ENCODE data around the gene SEPTIN7. TPM values are rescaled to one million over a fixed set of nuclear protein-coding genes. Genes with fewer than 3 reads are reported as not detected.
A peak's percentile ranks its signal among the peaks of the same experiment; 100 is the strongest.

The SEPTIN7 gene
- total RNA-seq, 1 experiment from 2014 or later, result 140 TPM

DNA sequence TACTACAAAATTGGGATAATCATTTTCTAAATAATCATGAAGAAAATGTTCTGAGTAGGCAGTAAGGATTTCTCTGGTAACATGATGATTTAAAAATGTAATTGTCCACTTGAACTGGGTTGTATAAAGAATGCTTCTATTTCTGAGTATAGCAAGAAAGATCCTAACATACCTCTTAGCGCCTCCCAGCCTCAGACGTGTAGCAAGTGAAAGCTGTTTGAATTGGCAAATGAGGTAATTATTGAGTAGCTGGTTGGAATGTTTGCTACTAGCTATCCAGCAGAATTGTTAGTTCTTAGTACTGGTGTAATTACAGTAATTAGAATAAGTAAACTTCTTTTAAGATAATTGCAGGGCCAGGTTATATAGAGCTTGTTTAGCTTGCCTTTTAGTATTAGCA lies 47.9 kb downstream of the SEPTIN7 start:
- no TSS peak for BruUV-seq (replicated peaks)
- Histone ChIP-seq H3K9me2 (ENCODE audit: insufficient read depth) (no peaks in the 10 kb centered on the region), H3K4me3 (replicated peaks in 1 of 2; ENCODE audit: low read depth in 1 of 2, low read length in 2 of 2) (no peak overlapping the region), H4K20me1 (ENCODE audit: insufficient read depth) (no peaks in the 10 kb centered on the region), H3K79me2 (ENCODE audit: insufficient read depth, low read length) (peaks cover 88% of the 10 kb centered on the region), H3K36me3 (ENCODE audit: control insufficient read depth in 1 of 2, insufficient read depth in 2 of 2, low read length in 2 of 2) (peaks cover 0 to 2% of the 10 kb centered on the region in 2 experiments; a peak in 2 of 4 replicates), H3K27ac (ENCODE audit: low read depth, low read length) (no peak overlapping the region), H2AFZ (ENCODE audit: low read depth, low read length, poor library complexity, severe bottlenecking) (no peak overlapping the region), H3K4me2 (ENCODE audit: low read length) (no peak overlapping the region), H3K9me3 (ENCODE audit: control insufficient read depth in 1 of 2, insufficient read depth in 1 of 2, low read depth in 1 of 2, low read length in 2 of 2) (no peaks in the 10 kb centered on the region), H3K27me3 (ENCODE audit: insufficient read depth, low read length) (no peaks in the 10 kb centered on the region), H3K9ac (ENCODE audit: low read length) (no peak overlapping the region), H3K4me1 (ENCODE audit: control insufficient read depth in 1 of 2, insufficient read depth in 2 of 2, low read length in 2 of 2) (no peaks in the 10 kb centered on the region)
- ChIA-PET POLR2A (no interaction called here), RAD21 (ENCODE audit: low non-redundant PET in 1 of 2, low total read pairs in 2 of 2, uncharacterized antibody in 2 of 2, unreplicated experiment in 2 of 2) (no interaction called here), CTCF (no interaction called here)
- TF ChIP-seq SRF (IDR thresholded peaks at IDR 0.05; ENCODE audit: low read depth) (no peak), FOSL1 (IDR thresholded peaks at IDR 0.05; ENCODE audit: low read depth) (no peak), ZNF274 (IDR thresholded peaks at IDR 0.05; ENCODE audit: low read depth, low read length) (no peak), ELF1 (IDR thresholded peaks at IDR 0.05; ENCODE audit: borderline replicate concordance, low read depth) (no peak), CBX3 (IDR thresholded peaks at IDR 0.05; ENCODE audit: low read depth) (no peak), SP1 (IDR thresholded peaks at IDR 0.05; ENCODE audit: low read depth) (no peak)
- TF ChIP-seq, protein P1, sequence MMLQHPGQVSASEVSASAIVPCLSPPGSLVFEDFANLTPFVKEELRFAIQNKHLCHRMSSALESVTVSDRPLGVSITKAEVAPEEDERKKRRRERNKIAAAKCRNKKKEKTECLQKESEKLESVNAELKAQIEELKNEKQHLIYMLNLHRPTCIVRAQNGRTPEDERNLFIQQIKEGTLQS (IDR thresholded peaks at IDR 0.05), result no peak
- DNase-seq (ENCODE audit: low read depth, low spot score) (no peak), ATAC-seq (no peak)
- intact Hi-C loops (cut with micrococcal nuclease), result no loop called here

GRCh38 chr7:35849158-35849831 lies 48.4 kb downstream of the SEPTIN7 start:
- H3K79me2 ChIP-seq (ENCODE audit: insufficient read depth, low read length), result peaks cover 88% of the 10 kb centered on the region
- TF ChIP-seq CEBPB (IDR thresholded peaks at IDR 0.05; ENCODE audit: low read depth), result no peak
- TF ChIP-seq, protein P2, sequence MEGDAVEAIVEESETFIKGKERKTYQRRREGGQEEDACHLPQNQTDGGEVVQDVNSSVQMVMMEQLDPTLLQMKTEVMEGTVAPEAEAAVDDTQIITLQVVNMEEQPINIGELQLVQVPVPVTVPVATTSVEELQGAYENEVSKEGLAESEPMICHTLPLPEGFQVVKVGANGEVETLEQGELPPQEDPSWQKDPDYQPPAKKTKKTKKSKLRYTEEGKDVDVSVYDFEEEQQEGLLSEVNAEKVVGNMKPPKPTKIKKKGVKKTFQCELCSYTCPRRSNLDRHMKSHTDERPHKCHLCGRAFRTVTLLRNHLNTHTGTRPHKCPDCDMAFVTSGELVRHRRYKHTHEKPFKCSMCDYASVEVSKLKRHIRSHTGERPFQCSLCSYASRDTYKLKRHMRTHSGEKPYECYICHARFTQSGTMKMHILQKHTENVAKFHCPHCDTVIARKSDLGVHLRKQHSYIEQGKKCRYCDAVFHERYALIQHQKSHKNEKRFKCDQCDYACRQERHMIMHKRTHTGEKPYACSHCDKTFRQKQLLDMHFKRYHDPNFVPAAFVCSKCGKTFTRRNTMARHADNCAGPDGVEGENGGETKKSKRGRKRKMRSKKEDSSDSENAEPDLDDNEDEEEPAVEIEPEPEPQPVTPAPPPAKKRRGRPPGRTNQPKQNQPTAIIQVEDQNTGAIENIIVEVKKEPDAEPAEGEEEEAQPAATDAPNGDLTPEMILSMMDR (IDR thresholded peaks at IDR 0.05 in 2 of 3, conservative IDR thresholded peaks at IDR 0.05 in 1 of 3; ENCODE audit: borderline replicate concordance in 1 of 3, insufficient read depth in 1 of 3, low read depth in 2 of 3, low read length in 2 of 3), result peak in 1 of 3 experiments; percentile 38; a peak in 2 of 6 replicates
- no peaks in the 10 kb centered on the region for H3K9me2 ChIP-seq (ENCODE audit: insufficient read depth)
- no peaks in the 10 kb centered on the region for H3K27me3 ChIP-seq (ENCODE audit: insufficient read depth, low read length)
- peaks cover 0 to 2% of the 10 kb centered on the region in 2 experiments; a peak in 2 of 4 replicates for H3K36me3 ChIP-seq (ENCODE audit: control insufficient read depth in 1 of 2, insufficient read depth in 2 of 2, low read length in 2 of 2)
- ChIA-PET POLR2A (no interaction called here), RAD21 (ENCODE audit: low non-redundant PET in 1 of 2, low total read pairs in 2 of 2, uncharacterized antibody in 2 of 2, unreplicated experiment in 2 of 2) (no interaction called here), CTCF (no interaction called here)
- H3K4me2 ChIP-seq (ENCODE audit: low read length), result no peak overlapping the region
- H3K9me3 ChIP-seq (ENCODE audit: control insufficient read depth in 1 of 2, insufficient read depth in 1 of 2, low read depth in 1 of 2, low read length in 2 of 2), result no peaks in the 10 kb centered on the region
- H3K4me1 ChIP-seq (ENCODE audit: control insufficient read depth in 1 of 2, insufficient read depth in 2 of 2, low read length in 2 of 2), result no peaks in the 10 kb centered on the region
- no peak for DNase-seq (ENCODE audit: low read depth, low spot score)
- intact Hi-C loops (cut with micrococcal nuclease), result no loop called here
- H3K9ac ChIP-seq (ENCODE audit: low read length), result no peak overlapping the region
- BruUV-seq (replicated peaks), result no TSS peak
- H4K20me1 ChIP-seq (ENCODE audit: insufficient read depth), result no peaks in the 10 kb centered on the region
- H3K4me3 ChIP-seq (replicated peaks in 1 of 2; ENCODE audit: low read depth in 1 of 2, low read length in 2 of 2), result no peak overlapping the region
- no peak for ATAC-seq
- H3K27ac ChIP-seq (ENCODE audit: low read depth, low read length), result no peak overlapping the region
- no peak overlapping the region for H2AFZ ChIP-seq (ENCODE audit: low read depth, low read length, poor library complexity, severe bottlenecking)

All from HCT116 (cell line).